NCI-H345 (cell line): ENCODE results near the gene KCNMA1.
A peak's percentile ranks its signal among the peaks of the same experiment; 100 is the strongest.

Source experiments
- DNase-seq: peaks from one replicate; lab custom pipeline; 2025; lab: John Stamatoyannopoulos, UW

KCNMA1 gene

DNA sequence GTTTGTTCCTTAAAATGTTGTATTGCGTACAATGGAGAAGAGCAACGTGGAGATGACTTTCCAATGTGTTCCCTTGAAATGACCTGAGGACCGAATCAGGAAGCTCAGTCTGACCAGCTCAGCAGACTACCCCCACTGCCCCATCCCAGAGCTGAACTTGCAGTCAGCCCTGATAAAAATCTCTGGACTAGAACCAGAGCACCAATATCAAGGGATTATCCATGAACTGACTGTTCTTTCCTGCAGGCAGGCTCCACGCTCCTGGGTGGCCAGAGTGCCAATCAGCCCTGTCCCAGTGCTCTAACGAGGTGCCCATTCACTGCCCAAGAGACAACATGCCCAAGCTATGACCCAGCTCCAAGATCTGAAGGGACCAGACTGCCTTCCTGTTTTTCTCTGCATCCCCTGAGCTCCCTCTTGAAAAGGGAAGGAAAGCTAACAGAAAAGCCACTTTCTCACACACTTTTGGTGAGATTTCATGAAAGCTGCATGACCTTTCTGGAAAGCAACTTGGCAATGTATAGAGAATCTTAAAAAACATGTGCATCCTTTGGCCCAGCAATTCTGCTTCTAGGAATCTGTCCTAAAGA is 130.2 kb downstream of the KCNMA1 start:
- no peak for DNase-seq

DNA sequence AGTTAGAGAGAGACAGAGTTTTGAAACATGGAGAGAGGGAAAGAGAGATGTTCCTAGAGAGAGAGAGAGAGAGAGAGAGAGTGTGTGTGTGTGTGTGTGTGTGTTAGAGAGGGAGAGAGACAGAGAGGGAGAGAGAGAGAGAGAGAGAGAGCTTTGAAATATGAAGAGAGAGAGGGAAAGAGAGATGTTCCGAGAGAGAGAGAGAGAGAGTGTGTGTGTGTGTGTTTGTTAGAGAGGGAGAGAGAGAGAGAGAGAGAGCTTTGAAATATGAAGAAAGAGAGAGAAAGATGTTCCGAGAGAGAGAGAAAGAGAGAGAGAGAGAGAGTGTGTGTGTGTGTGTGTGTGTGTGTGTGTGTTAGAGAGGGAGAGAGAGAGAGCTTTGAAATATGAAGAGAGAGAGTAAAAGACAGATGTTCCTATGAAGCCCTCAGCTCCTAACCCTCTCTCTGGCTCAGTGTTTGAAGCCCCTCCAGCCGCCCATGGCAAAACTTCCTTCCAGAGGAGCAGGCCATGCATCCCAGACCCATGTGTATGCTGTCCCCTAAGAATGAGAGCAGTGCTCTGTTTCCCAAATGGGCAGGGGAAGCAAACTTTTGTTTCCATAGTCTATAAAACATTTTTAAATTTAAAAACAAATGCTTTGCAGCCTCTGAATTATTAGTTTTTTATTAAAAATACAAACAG is 130.9 kb downstream of the KCNMA1 start:
- DNase-seq: no peak

DNA sequence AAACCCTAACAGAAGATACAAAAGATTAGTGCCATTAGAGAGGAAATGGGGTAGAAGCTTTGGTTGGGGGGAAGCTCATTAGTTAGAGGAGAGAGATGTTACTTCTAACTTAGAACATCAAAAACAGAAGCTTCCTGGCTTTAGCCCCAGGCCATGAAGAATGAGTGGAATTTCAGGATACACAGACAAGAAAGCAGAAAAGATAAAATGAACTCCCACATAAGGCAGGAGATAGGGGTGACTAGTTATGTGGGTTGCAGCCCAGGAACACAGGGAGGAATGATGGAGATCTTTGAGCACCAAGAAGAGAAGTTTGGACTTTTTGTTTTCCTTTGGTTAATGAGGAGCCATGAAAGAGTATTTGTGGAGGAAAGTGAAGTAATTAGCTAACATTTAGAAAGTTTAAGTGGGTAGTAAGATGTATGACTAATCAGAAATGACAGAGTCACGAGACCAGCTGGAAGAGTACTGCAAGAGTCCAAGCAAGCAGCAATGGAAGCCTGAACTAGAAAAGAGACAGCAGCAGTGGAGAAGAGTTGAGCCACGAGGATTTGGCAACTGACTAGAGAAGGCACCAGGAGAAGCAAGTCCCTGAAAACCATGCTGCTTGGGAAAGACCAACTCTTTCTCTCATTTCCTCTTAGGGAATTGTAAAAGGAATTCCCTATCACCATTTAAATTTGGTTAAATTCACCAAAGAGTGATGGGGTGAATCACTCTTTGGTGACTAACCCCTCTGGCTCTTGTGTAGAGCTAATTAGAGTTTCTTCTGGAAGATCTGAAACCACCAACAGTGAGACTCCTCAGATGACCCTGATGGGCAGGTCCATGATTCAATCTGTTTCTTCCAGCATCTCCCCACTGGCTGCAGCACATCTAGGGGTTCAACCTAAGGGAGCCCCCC is 131.9 kb downstream of the KCNMA1 start:
- no peak for DNase-seq

DNA sequence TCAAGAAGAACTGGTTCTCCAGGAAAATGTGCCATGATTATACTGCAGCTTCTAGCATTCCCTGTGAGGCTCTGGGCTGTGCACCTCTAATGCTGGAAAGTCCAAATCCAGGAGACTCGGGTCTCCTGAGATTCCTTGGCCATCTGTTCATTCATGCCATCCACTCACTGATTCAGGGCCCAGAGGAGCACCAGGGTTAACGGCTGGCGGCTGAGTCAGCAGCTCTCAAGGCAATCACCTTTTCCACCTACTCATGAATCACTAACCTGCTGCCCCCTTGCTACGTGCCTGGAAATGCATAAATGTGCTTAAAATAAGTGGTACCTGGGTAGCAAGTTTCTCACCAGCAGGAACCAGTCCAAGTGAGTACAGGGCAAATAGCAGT is 132.7 kb downstream of the KCNMA1 start:
- DNase-seq: no peak

DNA sequence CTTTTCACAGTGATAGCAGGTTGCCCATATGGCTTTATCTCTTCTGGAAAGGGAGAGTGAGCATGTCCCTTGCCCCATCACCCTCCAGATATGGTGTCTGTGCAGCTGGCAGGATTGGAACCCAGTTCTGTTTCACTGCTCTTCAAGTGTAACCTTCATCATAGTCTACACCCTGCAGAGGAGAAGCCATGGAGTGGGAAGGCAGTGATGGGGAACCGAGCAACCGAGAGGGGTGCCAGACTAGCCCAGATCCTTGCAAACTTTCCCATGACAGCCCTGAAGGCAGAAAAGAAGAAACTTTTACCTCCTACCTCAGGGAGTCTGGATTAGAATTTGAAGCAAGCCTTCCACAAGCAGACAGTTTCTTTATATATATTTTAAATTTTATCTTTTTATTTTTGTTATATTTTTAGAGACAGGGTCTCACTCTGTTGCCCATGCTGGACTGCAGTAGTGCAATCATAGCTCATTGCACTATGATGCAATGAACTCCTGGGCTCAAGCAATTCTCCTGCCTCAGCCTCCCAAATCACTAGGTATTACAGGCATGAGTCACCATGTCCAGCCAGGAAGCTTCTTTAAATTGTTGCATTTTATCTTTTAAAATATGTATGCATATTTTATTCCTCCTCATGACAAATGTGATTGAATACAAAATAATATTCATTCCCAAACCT is 133.3 kb downstream of the KCNMA1 start:
- DNase-seq: no peak

DNA sequence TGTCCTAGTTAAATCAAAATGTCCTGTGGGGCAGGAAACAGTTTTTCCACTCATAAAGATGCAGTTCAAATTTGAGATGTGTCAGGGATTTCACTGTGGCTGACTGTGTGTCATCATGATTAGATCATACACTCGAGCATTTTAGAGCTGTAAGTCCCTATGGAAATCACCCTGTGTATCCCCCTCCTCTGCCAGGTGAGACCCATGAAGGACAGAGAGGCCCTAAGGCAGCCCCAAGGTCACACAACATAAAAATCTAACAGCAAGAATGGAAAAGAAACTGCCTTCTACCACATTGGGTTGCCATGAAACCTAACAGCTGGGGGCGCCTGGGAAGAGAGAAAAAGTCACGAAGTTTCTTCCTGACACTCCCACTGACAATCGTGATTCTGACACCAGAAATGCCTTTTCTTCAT is 135.8 kb downstream of the KCNMA1 start:
- DNase-seq: no peak

DNA sequence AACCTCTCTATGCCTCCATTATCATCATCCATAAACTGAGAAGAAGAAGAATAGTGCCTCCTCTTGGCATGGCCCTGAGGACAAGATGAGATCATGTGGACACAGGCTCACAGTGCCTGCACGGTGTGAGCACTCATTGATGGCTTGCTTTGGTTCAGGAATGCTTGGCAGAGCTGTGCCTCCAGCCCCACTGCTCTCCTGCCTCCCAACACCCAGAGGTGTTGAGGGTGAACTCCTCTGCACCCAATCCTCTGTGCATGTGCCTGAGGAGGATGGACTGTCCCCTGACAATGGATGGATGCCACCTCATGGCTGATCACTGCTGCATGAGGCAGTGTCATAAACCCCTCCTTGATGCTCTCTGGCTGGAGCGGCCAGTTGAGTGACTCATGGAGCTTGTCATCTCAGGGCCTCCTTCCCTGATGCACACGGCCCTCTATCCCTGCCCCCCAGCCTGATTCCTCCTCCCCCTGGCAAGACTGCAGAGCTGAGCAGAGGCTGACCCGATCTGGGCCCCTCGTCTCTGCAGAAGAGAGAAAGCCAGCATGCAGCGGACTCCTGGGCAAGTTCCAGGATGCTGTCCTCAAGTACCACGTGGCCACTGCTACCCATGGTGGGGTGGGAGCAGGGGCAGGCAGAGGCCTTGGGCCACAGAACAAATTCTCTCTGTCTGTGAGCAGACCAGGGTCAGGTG is 136.3 kb downstream of the KCNMA1 start:
- DNase-seq: no peak

DNA sequence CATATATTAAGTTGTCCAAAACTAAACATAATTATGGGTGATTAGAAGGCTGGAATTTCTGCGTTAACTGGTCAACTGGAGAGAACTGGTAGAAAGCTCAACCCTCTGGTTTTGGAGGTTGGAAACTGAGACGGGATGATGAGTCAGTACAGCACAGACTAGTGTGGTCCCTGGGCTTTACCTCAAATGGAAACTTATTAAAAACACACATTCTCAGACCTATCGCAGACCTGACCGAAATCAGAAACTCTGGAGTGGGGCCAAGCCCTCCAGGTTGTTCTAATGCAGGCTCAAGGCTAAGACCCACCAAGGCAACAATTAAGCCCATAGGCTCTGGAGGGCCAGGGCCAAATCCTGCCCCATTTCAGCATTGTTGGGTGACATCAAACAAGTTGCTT is 136.9 kb downstream of the KCNMA1 start:
- no peak for DNase-seq

DNA sequence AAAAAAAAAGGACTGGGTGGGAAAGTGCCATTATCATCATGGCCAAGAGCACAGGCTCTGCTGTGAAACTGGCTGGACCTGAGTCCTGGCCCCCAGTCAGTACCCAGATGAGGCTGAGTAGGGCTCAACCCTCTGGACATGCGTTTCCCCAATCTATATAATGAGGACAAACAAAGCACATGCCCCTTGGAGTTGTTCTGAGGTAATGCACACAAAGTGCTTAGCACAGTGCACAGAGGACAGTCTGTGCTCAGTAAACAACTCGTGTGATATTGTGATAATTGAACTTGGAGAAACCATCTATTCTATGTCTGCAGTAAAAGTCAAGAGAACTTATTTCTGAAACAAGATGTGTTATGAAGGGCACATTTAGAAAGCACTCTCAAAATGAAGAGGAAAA is 138.8 kb downstream of the KCNMA1 start:
- DNase-seq: no peak

DNA sequence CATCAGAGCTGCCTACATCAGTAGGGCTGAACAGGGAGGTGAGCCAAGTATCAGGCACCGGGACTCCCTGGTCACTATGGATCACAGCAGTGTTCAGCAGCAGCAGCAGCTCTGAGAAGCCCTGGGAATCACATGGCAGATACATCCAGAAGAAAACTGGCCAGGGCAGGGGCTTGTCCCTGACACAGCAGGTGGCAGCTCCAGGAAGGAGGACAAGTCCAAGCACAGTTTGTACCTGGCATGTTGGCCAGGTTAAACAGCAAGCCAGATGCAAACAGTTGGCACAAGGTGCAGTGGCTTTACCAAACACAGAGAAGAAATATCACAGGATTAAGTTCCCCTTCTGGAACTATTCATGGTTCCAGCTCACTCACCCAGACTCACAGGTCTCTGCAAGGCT is 139.4 kb downstream of the KCNMA1 start:
- no peak for DNase-seq

DNA sequence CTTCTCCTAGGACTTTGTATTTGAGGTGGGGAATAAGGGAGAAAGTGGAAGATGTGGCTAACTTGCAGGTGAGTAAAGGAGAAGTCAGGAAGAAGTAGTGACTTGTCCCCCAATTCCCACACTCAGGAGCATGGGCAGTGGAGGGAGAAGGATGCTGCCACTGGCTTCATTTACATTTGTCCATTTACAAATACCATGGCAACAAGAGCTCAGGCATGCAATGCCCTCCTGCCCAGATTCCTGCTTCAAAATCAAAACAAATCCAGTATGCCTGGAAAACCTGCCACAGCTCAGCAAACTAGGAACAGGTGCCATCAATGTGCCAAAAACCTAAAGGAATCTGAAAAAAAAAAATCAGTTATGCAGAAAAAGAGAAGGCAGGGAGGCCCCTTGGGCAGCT is 139.9 kb downstream of the KCNMA1 start:
- DNase-seq: no peak

DNA sequence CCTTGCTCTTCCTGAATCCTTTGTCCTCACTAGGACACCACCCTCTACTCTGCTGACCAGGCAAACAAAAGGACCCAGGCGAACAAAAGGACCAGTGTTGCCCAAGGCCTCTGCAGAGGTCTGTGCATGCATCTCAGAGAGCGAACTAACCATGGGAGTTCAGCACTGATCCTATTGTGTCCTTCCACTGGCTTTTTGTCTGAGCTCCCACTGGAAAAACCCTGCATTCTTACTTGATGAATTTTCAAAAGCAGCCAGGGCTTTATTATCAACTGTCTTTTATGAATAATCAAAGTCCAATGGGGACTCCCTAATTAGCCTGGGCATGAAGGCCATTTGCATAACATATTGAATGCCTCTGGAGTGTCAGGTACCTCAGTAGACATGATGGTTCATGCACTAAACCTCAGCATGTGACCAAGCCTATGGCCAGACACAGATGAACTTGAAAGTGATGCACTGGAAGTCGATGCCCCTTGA is 140.6 kb downstream of the KCNMA1 start:
- peak; percentile 73 for DNase-seq

DNA sequence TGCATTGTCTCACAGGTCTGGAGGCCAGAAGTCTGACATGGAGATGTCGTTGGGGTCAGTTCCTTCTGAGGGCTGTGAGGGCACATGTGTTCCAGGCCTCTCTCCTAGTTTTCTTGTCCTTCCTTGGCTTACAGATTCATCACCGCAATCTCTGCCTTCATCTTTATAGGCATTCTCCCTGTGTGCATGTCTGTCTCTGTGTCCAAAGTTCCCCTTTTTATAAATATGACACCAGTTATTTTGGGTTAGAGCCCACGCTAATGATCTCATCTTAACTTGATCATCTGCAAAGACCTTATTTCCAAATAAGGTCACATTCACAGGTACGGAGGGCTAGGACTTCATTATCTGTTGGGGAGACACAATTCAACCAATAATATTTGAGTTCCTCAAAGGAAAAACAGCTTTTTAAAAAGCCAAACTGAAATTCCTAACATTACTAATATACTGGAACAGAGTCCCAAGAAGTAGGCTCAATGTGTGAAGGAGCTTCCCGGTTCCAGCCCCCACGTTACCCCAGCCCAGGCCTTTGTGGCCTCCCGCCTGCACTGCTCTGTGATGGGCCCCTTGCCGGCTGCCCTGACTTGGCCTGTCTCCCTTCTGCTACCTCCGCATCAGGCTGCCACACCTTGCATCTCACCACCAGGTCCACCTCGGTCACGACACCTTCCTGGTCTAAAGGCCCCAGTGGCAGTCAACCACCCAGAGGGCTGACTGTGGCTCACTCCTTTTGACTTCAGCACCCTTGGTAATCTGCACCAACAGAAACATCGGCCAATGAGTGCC is 142.7 kb downstream of the KCNMA1 start:
- no peak for DNase-seq

DNA sequence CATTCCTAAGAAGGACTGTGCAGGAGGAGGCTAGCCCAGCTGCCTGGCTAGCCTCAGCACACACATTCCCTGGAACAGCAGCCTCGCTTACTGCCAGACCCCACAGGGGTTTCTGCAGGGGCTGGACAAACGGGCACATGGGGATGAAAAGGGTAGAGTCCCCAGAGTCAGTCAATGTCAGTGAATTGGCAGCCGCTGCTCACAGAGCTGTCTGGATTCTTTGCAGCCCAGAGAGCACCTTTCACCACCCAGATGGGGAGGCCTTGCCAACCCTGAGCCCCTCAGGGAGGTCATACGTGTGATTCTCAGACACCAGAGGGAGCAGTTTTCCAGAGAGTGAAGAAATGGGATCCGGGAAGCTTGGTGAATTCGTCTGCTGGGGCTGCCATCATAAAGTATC is 143.3 kb downstream of the KCNMA1 start:
- DNase-seq: peak; percentile 47

DNA sequence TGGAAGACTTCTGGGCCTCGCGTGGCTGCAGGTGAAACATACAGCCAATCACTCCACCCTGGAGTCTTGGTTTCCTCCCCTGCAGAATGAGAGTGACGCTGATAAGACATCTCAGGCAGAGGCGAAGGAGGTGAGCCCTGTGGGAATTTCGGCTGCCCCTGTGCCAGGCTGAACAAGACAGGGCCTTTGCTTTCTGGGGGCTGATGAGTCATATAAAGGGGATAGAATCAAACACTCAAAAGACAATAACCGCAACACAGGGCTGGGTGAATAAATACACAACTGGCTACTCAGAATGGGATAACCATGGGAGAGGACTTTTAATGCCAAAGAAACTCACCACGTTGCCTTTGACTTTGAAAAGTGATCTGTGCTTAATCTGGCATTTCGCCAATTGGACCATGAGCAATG is 143.8 kb downstream of the KCNMA1 start:
- DNase-seq: peak; percentile 47

DNA sequence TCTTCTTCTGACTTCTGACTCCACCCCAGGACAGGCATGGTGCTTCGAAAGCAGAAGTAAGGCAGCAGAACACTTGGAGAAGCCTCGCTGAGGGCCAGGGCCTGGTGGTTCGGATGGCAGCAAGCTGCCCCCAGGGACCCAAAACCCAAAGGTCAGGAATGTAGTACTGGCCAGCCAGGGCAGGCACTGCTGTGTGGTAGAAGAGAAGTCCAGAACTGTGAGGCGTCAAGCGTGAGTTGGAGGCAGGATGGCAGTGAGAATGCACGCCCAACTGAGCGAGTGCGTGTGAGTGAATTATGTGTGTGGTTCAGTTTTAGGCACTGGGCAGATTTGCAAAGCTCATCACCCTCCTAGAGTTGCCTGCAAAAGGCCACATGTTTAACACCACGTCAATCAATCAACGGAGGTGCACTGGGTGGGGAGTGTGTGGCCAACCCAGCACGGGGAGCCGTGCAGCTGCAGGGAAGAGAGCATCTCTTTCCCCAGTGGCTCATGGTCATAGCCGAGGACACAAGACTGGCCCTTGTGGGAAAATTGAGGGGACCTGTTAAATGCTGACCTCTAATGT is 144.3 kb downstream of the KCNMA1 start:
- DNase-seq: no peak

DNA sequence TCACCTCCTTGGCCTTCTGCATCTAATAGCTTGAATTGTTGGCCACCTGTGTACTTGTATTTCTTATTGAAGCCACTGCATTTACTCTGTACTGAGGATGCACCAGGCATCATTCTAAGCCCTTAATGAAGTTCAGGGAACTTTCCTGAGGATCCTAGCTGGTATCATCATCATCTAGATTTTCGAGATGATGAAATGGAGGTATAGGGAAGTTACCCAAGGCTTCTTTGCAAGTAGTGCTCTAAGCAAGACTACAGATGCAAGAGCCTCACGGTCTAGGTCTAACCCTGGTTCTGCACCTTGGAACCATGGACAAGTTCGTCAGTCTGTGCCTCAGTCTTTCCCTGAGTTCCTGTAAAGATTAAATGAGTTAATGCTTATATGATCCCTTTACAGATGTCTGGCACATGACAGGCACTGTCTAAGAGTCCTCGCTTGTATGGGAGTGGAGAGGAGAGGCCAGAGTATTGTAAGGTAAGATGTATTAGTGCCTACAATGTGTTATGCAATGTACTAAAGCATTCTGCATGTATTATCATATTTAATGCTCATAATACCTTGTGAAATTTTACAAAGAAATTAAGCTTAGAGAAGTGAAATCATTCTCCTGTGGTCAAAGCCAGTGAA is 145.1 kb downstream of the KCNMA1 start:
- no peak for DNase-seq

DNA sequence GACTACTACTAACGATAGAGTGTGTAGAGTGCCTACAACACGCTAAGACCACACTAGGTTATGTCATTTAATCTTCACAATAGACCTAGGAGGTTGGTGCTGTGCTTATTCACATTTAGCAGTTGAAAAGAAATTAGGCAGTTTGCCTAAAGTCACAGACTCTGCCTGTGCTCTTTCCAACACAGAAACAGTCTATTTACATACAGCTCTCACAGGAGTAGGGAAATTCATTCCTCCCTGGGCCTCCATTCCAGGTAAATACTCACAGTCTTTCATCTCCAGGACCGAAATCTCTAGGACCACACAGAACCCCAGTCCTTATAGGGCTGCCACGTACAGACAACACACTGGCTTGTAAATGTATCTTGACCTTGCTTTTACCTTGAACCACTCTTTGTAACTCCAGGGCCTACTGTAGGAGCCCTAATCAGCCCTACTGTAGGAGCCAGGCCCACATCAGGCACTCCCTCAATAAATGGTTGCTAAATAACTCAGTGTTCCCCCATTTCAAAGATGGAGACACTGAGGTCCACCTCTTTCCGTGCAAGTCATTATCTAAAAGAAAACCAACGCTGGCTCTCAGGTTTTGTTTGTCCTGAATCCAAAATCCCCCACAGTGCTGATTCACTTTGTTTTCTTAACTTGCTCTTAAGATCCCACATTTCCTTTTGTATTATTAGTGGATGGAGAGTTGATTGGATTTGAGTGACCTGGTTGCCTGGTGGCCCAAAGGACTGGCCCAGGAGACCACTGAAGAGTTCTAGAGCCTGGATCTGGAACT is 146.9 kb downstream of the KCNMA1 start:
- no peak for DNase-seq

DNA sequence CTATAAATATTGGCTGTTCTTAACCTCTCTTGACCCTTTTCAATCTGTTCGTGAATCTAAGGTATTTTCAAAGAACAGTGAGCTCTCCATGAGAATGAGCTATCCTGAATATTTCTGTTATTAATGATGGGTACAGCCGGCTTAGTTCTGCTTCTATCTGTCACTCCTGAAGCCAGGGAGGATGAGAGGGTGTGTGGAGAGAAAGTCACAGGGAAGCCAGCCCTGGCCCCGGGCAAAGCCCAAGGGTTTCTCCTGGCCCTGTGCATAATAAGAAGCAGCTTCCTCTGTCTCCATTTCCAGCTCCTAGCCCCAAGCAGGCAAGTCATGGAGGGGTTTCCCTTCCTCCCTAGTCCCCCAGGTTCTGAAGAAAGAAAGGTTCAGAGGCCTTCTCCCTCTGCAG is 151.1 kb downstream of the KCNMA1 start:
- no peak for DNase-seq
